NOMO-1 (cell line): ENCODE data around the gene MEGF10.
"Not testable (repeated sequence)": the region's sequence is repeated elsewhere in the genome, so short reads cannot be mapped to it uniquely, and the experiment has no call there.

Experiments
- DNase-seq, 2 experiments: peaks; one replicate each; lab custom pipeline; 2025; ENCODE audit not compliant: unreplicated experiment in 2 of 2; lab: John Stamatoyannopoulos, UW

The MEGF10 gene

DNA sequence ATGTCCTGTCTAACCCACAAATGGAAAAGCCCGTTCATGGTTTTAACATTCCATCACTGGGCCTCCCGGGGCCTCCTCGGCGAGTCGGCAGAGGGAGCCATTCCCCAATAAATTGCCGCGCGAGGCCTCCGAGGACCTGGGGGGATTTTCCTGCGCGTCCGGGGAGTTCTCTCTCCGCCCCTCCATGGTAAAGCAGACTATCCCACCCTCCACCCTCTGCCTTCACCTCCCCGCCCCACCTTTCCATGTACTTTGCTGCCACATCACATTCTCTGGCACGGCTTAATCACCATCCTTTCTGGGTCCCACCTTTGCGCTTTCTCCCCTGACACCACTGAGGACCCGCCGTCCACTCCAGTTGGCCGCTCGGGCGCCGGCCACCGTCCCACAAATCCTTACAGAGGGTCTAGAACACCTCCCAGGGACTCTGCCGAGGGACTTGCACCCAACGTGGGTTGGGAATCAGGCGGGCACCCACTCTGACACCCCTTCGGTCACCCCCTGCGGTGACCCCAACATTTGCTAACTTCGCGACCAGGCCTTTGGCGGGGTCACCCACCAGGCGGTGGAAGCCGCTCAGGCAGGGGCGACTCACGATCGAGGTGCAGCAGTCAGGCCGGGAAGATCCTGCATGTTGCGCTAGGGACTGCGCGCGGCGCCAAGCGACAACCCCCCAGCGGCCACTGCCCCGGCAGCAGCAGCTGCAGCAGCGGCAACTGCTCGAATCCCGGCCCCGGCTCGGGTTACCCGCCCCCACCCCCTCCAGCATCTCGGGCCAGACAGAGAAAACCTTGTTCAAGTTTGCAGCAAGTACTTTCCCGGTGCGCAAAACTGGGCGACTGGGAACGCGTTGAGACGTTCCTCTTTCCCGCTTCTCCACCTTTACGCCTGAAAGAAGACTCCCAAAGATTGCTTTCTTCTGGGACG is at the start of gene MEGF10:
Gene MEGF10 (plus strand): TSS at position 778 of the 927 bp plus-strand sequence. CDS start 40,513 bp downstream, outside the sequence.
- peak; percentile 11 to 16 for DNase-seq

DNA sequence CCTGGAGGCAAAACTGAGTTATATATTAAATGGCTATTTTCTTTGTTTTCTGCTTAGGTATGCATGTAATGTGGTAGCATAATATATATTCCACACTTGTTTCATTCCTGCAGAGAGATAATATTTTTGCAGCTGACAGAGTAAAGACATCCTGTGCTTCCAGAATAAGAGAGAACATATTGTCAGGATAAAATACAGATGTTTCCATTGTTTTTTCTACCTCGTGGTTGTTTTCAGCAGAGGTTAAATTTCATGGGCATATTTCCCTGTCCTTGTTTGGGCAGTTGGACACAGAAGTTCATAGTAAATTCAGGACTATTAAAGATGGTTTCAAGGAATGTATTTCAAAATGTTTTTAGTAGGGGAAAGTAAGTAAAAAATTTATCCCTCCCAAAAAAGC is 47.6 kb upstream of the MEGF10 start:
- DNase-seq, result no peak

DNA sequence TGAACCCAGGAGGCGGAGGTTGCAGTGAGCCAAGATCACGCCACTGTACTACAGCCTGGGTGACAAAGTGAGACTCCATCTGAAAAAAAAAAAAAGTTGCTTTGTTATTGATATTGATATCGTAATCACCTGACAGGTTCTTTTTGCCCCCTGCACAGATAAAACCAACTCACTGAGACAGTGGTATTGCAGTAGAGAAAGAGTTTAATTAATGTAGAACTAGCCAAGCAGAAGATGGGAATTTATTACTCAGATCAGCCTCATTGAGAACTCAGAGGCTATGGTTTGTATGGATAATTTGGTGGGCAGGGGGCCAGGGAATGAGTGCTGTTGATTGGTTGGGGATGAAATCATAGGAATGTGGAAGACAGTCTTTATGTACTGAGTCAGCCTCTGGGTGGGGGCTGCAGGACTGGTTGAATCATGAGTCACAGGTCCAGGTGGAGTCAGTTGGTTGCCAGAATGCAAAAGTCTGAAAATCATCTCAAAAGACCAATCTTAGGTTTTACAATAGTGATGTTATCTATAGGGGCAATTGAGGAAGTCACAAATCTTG is 35.8 kb upstream of the MEGF10 start:
- no peak for DNase-seq

DNA sequence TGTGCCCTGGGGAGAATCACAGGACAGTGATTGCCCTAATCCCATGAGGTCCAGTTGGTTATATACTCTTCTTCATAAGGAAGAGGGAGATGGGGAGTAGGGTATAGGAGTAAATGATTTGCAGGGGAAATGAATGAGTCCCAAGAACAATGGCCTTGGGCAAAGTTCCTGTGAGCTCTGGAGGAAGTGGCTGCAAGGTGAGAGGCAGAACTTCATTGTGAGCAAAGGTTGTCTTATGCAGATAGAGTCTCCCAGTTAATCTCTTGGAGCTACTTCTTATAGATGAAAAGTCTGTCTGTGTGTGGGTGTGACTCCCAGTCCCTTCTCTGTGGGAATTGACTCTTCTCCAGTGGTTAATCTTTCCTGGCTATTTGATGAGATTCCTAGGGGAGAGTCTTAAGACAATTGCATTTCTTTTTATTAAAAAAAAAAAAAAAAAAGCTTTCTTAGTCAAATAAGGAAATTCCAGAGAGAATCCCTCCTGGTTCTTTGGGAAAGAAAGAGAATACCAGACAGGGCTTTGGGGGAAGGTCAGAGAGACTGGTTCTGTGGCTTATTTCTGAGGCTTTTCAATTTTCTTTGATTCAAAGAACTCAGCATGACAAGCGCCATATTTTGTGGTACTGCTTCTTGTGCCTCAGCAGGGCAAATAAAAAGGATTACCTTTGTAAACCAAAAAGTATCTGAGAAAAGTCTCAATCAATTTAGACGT is 33.6 kb upstream of the MEGF10 start:
- no peak for DNase-seq

DNA sequence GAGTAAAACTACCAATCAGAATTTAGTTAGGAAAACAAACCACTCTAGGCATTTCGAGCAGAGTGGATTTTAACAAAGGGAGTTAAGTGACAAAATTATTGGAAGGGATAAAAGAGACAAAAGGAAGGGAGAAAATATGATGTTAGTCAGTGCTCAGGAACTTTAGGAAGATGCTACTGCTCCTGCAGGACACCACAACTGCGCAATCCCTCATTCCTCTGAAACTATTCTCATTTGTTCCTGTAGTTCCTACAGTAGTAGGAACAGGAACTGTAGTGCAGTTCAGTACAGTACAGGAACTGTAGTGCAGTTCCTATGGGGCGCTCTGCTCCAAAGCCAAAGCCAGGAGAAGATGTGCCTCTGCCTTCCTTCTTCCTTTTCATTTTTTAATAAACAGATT is 29.9 kb upstream of the MEGF10 start:
- DNase-seq, result no peak

DNA sequence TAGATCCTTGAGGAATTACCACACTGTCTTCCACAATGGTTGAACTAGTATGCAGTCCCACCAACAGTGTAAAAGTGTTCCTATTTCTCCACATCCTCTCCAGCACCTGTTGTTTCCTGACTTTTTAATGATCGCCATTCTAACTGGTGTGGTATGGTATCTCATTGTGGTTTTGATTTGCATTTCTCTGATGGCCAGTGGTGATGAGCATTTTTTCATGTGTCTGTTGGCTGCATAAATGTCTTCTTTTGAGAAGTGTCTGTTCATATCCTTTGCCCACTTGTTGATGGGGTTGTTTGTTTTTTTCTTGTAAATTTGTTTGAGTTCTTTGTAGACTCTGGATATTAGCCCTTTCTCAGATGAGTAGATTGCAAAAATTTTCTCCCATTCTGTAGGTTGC is 25.1 kb upstream of the MEGF10 start:
- DNase-seq, result not testable (repeated sequence)

DNA sequence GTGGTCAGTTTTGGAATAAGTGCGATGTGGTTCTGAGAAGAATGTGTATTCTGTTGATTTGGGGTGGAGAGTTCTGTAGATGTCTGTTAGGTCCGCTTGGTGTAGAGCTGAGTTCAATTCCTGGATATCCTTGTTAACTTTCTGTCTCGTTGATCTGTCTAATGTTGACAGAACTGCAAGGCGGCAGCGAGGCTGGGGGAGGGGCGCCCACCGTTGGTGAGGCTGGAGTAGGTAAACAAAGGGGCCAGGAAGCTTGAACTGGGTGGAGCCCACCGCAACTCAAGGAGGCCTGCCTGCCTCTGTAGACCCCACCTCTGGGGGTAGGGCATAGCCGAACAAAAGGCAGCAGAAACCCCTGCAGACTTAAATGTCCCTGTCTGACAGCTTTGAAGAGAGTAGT is 22.3 kb upstream of the MEGF10 start:
- DNase-seq, result not testable (repeated sequence)

DNA sequence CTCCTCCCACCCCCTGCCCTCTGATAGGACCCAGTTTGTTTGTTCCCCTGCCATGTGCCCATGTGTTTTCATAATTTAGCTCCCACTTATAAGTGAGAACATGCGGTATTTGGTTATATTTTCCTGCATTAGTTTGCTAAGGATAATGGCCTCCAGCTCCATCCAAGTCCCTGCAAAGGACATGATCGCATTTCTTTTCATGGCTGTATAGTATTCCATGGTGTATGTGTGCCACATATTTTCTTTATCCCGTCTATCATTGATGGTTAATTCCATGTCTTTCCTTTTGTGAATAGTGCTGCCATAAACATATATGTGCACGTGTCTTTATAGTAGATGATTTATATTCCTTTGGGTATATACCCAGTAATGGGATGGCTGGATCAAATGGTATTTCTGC is 19.9 kb upstream of the MEGF10 start:
- DNase-seq, result not testable (repeated sequence)

DNA sequence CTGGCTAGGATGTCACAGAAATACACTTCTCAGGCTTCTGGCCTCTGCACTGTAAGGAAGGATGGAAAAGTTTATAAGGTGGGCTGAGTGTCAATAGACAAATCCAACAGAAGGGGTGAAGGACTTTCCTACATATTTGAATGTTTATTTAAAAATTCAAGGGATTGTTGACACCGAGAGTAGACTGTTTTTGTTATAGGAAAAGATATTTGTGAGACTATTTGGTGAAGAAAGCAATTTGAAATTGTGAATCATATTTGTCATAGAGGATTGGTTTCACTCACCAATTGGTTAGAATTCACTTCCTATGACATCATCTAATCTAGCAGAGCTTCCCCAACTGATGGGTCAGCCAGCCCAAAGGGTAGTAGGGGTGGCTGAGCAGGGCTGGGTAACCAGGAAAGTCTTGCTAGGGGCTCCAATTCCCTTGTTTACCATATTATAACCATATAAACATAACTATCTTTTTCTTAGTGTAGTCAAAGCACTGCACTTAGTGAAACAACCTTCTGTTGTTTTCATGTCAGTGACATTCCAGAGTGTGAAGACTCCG is 14.9 kb upstream of the MEGF10 start:
- DNase-seq, result no peak

DNA sequence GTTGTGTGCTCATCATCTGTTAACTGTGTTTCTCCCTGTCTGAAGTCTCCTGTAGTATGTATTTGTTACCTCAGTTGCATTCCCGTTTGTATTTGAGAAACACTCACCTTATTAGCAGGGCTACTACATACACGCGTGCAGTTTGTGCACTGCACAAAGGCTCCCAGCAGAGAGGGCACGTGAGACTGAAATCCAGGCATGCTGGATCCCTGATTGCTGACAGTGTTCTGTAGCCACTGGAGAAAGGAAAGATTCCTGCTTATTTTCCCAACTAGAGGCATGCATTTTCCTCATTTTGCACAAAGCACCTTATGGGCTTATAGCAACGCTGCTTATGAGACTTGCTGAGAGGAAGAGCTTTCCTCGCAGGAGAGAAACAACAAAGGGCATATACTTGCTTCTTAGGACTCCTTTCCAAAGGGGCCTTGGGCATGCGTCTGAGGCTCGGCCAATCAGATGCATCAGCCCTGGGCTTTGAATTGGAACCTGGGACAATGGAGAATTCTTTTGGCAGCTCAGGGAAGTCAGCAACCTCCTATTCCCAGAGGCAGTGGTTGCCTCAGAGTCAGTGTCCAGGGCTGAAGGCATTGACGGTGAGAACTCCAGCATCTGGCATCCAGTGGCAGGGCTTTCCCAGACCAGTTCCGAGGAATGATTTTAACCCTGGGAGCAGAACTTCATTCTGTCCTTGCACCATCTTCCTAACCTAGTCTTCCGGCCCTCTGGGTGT is 9.9 kb upstream of the MEGF10 start:
- DNase-seq, result no peak

DNA sequence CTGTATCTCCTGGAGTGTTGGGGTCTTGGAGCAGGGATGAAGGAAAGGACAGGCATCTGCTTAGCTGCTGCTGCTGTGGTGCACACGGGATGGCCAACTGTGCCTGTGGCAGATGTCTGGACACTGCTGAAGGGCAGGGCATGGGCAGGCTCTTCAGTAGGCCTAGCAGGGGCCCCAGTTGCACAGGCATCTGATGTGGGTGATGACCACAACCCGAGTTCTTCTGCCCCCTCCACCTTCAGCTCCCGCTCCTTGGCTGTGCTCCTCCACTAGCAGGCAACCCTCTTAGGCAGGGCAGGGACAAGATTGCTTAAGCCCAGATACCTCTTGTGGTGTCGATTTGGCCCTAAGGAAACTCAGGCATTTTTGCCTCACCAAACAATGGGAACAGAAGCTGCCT is 9.0 kb upstream of the MEGF10 start:
- DNase-seq, result no peak

DNA sequence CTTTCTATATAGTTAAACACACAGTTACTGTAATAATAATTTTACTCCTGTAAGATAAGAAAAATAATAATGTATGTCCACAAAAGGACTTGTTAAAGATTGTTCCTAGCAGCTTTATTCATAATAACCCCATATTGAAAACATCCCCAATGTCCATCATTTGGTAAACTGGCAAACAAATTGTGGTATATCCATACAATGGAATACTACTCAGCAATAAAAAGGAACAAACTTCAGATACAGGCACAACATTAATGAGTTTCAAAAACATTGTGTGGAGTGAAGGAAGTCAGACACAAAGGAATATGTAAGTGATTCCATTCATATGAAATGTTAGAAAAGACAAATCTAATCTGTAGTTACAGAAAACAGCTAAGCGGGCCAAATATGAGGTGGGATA is 1.9 kb upstream of the MEGF10 start:
- no peak for DNase-seq

DNA sequence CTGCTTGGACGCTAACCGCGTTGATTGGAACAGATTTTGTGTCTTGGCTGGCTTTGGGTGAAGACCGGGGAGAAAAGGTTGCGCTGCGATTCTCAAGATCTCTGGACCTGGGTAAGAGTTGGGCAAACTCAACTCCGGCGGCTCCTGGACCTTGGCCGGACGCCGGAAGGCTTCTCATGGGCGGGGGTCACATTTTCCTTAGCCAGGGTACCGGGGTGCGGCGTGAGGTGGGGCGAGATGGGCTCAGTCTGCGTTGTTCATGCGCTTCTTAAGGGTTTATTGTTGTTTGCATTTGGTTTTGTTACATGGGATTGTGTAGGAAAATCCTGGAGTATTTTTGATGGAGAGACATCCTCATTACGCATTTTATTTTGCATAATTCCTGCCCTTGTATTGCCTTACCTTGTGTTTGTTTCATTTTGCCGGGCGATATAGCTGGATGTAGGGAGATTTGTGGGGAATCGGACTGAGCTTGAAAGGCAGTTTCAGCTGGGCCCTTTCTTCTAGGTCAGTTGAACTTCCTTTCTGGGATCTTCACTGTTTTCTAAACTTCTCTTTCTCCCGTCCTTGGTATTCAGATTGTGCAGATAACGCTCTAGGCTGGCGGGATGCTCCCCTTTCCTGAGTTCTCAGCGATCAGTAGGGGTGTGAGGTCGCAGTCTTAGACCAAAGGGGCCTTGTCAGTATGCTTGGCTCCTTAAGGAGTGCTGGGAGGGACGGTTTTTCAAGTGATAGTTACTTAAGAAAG is 524 bp downstream of the MEGF10 start:
- no peak for DNase-seq

DNA sequence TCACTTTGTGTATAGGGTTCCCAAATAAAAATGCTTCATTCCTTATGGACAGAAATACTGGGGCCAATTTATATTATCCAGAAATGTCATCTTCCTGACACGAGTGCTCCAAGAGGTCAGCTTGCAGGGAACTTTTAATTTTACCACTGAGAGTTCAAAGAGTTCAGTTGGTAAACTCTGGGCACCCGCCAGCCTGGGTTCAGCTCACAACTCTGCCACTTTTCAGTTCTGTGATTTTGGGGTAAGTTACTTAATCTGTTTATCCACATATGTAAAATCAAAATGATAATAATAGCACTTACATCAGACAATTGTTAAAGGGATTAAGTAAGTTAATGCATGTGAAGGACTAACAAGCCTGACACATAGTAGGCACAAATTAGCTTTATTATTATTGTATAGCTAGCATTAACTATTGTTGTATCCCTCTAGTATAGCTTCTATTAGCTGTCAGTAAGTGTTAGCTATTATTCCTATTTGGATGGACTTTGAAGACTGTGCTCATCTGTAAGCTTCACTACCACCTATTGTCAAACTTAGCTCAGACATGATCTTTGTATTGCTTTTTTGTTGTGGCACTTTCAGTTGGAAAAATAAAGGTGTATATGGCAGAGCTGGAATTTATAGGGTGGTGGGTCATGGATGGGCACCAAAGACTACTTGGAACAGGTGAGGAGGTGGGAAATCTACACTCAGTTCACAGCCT is 1.6 kb downstream of the MEGF10 start:
- DNase-seq, result no peak

DNA sequence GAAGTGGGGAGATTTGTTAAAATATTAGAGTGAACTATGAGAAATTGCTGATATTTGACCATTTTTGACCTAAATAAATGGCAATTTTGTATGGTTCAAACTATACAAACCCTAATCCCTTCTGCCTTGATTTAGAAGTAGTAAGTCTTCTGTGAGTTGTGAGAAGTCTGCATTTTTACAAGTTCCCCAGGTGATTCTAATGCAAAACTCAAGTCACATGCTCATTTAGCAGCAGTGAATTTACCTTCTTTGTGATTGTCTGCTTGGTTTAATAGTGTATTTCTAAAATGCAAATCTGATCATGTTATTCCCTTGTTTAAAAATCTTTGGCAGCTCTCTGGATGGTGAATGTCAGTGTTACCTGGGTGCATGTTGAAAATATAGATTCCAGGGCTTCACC is 2.8 kb downstream of the MEGF10 start:
- DNase-seq, result no peak

DNA sequence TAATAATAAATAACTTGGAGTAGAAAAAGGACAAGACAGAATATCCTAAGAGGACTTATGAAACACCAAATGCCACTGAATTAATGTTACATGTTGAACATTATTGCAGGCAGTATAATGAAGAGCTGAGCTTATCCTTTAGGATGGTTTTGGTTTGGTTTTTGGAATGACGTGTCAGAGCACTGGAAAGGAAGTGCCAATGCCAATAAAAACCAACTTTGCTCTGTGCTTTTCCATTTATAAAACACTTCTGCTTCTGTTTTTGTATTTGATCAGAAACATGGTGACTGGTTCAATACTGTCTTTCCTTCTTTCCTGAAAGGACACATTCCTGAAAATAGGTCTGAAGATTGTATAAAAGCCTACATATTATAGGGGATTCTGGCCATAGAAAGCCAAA is 4.2 kb downstream of the MEGF10 start:
- DNase-seq, result no peak

DNA sequence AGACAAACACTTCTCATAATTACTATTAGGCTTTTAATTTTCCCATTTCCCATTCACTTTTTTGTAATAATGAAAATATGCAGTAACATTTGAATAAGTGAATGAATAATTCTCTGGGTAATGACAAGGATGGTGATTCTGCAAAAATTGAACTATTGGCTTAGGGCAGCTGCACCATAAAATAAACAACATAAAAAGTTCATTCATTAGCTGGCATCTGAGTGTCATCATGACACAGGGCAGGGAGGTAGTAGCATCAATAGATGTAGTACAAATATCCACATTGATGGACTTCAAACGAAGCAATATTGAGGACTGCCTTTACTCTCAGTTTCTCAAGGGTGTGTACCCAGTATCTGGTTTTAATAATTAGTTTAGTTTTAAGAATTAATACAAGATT is 4.9 kb downstream of the MEGF10 start:
- DNase-seq, result no peak

DNA sequence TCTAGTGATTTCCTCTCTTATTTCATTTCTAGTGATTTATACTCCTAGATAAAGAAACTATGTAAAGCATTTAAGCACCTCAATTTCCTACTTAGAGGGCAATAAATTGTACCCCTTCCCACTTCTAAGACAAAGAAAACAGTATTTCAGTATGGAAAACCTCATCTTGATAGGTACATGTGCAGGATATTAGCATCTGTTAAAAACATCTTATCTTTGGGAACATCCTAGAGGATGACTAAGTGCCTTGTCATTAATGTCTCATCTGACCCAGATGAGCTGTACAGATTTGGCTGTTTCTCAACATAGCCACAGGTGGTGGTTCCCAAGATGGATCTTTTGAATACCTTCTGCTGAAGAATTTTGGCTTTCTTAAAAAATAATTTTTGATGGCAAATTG is 5.7 kb downstream of the MEGF10 start:
- DNase-seq, result no peak

DNA sequence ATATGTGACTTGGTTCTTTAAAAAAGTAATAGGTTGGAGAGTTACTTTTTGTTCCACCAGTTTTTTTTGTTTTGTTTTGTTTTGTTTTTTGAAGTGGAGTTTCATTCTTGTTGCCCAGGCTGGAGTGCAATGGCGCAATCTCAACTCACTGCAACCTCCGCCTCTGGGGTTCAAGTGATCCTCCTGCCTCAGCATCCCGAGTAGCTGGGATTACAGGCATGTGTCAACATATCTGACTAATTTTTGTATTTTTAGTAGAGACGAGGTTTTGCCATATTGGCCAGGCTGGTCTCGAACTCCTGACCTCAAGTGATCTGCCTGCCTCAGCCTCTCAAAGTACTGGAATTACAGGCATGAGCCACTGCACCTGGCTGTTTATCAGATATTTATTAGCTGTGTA is 6.3 kb downstream of the MEGF10 start:
- not testable (repeated sequence) for DNase-seq
